Right ventricle myocardium superior (tissue), 1 donor: ENCODE results near the gene USP37. TPM values are rescaled to one million over a fixed set of nuclear protein-coding genes. Genes with fewer than 3 reads are reported as not detected.

Experiments
- ATAC-seq: fragments of 200-7000 bp; cut with Tn5 transposase; one replicate; pipeline ENCODE4 v1.9.1; 2020; ENCODE audit warnings: mild to moderate bottlenecking; ENCODE audit not compliant: poor library complexity
- DNase-seq: peaks from one replicate; pipeline ENCODE4 v3.0.0-alpha.2; 2020
- intact Hi-C: fragments of 100-400 bp; cut with DNase I; formaldehyde crosslinking; loops from one replicate; pipeline ENCODE4 v1.11.2; 2022
- total RNA-seq: library from RNA; stranded (reverse); fragmentation: NEBNext Ultra II Directional; extraction: Animal tissue kit (Norgen Biotek cat#: 25700); gene quantifications from one replicate; pipeline ENCODE4 v1.2.1, GENCODE V29; 2021
- donor health status: DM: no; HTN: yes; CAD: no; lungs with severe emphysema.

USP37 gene
- total RNA-seq, 1 donor from 2014 or later, result 5.9 TPM

GRCh38 chr2:218419630-218420216 lies 148.4 kb downstream of the USP37 start:
- DNase-seq (no peak), ATAC-seq (no peak)
- intact Hi-C loops, result no loop called here

DNA sequence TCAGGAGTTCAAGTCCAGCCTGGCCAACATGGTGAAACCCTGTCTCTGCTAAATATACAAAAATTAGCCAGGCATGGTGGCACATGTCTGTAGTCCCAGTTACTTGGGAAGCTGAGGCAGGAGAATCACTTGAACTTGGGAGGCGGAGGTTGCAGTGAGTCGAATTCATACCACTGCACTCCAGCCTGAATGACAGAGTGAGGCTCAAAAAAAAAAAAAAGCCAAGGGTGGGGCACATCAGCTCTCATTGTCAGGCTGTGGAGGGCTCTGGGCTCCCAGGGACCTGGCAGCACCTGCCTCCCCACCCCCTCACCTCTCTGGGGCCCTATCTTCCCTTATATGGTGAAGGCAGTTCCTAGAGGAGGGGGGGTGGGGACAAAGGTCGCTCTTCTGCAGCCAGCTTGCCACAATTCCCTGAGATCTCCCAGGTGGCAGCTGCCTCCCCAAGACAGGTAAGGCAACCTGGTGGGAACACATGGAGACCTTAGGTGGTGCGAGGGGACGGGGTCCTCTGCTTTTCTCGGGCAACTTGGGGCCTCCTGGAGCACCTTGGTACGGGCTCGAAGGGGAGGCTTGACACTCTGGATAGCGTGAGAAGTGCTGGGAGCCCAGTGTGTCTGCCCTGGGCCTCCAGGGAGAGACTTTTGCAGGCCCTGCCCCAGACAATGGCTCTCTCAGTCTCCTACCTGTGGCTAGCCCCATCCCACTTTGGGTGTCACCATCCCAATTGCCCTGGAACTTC lies 149.3 kb downstream of the USP37 start, which contains the start of gene VIL1:
TSS of gene VIL1 (plus strand) at position 407 of the 742 bp plus-strand sequence. CDS start 4,656 bp downstream, outside the sequence.
- DNase-seq (no peak), ATAC-seq (no peak)
- intact Hi-C loops, result no loop called here

DNA sequence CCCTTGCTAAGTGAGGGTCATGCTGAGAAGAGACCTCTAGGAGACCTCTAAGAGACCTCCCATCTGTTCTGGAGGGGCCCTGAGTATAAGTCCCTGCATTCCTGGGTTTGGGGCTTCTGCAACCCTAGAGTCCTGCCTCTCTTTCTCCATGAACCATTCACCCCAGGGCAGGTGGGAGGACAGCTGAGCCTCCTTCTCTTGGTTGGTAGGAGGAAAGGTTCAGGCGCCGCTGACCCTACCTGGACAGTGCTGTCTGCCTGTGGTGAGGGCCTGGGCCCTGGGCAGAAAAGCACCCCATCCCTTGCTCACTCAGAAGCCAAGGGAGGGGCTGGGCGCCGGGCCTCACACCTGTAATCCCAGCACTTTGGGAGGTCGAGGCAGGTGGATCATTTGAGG lies 149.8 kb downstream of the USP37 start:
- no peak for ATAC-seq
- intact Hi-C loops, result no loop called here

DNA sequence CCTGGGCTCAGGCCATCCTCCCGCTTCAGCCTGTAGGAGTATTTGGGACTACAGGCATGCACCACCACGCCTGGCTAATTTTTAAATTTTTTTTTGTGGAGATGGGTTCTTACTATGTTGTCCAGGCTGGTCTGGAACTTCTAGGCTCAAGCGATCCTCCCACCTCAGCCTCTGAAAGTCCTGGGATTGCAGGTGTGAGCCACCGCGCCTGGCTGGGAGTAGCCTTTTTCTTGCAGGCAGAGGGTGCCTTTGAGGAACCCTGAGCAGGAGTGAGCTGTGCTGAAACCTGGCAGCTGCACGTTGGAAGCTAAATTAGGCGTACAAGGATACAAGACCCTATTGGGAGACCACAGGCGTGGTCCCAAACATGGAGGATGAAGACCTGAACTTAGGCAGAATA lies 160.4 kb downstream of the USP37 start:
- DNase-seq, result no peak
- no peak for ATAC-seq
- intact Hi-C loops, result loop anchor here (2.0 to 10.0 kb wide), 3 partner anchors 60 to 237 kb away; no protein-coding TSS in a partner anchor

More for the DNA sequence above, 149.8 kb downstream of the USP37 start:
- DNase-seq, result no peak

GRCh38 chr2:218406949-218407618 lies 161.1 kb downstream of the USP37 start:
- peak; percentile 87 for DNase-seq
- ATAC-seq, result peak; percentile 25
- intact Hi-C loops, result loop anchor here (2.0 to 10.0 kb wide), 3 partner anchors 60 to 238 kb away; no protein-coding TSS in a partner anchor

DNA sequence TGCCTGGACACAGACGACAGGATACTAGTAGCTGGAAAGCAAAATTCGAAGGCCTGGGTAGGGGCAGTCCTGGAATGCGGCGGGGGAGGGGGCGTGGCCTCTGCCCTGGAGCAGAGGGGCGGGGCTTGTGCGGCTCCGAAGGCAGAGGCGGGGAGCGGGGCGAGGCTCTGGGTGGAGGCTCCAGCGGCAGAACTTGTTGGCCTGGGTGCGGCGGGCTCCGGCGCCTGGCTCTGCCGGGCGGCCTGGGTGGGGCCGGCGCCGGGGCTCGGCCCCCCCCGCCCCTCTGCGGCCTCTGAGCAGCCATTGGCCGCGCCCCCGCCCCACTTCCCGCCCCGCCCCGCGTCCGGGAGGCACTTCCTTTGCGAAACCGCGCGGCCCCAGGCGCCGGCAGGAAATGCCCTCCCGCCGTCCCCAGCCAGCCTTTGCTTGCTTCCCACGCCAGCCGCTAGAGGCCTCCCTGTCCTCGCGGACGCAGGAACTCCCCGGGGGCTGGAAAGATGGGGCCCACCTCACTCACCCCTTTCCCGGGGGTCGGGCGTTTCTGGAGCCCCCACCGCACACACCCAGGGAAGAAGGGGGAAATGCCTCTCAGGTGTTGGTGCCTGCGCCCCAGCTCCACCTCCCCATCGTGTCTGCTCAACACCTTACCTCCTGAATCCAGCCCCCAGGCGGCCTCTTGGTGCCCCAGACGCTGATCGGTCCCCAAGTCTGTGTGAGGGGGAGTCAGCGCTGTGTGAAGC lies 161.8 kb downstream of the USP37 start:
- peak; percentile 98 for DNase-seq
- intact Hi-C loops, result loop anchor here (2.0 to 10.0 kb wide), 3 partner anchors 61 to 238 kb away; no protein-coding TSS in a partner anchor

DNA sequence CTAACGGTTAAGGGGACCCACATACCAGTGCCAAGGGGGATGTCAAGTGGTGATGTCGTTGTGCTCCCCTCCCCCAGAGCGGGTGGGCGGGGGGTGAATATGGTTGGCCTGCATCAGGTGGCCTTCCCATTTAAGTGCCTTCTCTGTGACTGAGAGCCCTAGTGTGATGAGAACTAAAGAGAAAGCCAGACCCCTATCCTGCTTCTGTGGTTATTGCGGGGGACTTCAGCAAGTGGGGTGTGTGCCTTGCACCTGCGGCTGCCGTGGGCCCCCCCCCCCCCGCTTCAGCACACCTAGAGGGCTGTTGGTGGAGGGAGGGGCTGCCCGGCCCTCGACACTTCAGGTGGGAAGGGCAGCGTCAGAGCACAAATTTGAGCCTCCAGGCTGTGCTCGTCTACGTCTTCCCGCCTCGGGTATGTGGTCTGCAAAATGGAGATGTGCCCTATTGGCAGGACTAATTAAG lies 162.4 kb downstream of the USP37 start:
- ATAC-seq (peak; percentile 1), DNase-seq (peak; percentile 67)
- intact Hi-C loops, result loop anchor here (2.0 to 10.0 kb wide), 3 partner anchors 62 to 239 kb away; no protein-coding TSS in a partner anchor

More for the DNA sequence above, 161.8 kb downstream of the USP37 start:
- ATAC-seq, result peak; percentile 88

DNA sequence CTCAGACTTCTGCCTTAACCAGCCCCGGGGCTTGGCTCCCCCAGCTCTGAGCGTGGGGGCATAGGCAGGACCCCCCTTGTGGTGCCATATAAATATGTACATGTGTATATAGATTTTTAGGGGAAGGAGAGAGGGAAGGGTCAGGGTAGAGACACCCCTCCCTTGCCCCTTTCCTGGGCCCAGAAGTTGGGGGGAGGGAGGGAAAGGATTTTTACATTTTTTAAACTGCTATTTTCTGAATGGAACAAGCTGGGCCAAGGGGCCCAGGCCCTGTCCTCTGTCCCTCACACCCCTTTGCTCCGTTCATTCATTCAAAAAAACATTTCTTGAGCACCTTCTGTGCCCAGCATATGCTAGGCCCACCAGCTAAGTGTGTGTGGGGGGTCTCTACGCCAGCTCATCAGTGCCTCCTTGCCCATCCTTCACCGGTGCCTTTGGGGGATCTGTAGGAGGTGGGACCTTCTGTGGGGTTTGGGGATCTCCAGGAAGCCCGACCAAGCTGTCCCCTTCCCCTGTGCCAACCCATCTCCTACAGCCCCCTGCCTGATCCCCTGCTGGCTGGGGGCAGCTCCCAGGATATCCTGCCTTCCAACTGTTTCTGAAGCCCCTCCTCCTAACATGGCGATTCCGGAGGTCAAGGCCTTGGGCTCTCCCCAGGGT lies 162.9 kb downstream of the USP37 start:
- DNase-seq (no peak), ATAC-seq (no peak)
- intact Hi-C loops, result loop anchor here (5.0 to 10.0 kb wide), 2 partner anchors 62 to 240 kb away; no protein-coding TSS in a partner anchor

GRCh38 chr2:218404351-218405085 lies 163.6 kb downstream of the USP37 start:
- intact Hi-C loops, result loop anchor here (5.0 to 10.0 kb wide), 2 partner anchors 63 to 240 kb away; no protein-coding TSS in a partner anchor

GRCh38 chr2:218403810-218404209 lies 164.3 kb downstream of the USP37 start:
- no peak for ATAC-seq
- intact Hi-C loops, result loop anchor here (10.0 kb wide), 1 partner anchor 241 kb away; no protein-coding TSS in a partner anchor

More at GRCh38 chr2:218404351-218405085, 163.6 kb downstream of the USP37 start:
- ATAC-seq, result no peak
- DNase-seq, result no peak

GRCh38 chr2:218402911-218403411 lies 165.2 kb downstream of the USP37 start:
- no peak for DNase-seq
- ATAC-seq, result no peak
- intact Hi-C loops, result loop anchor here (10.0 kb wide), 1 partner anchor 242 kb away; no protein-coding TSS in a partner anchor

More at GRCh38 chr2:218403810-218404209, 164.3 kb downstream of the USP37 start:
- no peak for DNase-seq

DNA sequence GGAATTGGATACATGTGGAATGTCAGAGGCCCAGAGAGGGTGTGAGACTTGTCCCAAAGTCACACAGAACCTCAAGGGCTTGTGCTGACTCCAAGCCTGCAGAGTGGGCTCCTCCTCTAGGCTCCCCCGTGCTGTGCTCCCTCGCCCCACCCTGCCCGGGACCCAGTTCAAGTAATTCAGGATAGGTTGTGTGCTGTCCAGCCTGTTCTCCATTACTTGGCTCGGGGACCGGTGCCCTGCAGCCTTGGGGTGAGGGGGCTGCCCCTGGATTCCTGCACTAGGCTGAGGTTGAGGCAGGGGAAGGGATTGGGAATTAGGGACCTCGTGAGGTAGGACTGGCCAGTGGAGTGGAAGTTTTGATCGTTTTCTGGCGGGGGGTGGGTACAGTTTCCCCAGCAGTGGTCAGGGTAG lies 165.7 kb downstream of the USP37 start:
- DNase-seq (no peak), ATAC-seq (no peak)
- intact Hi-C loops, result loop anchor here (10.0 kb wide), 1 partner anchor 242 kb away; no protein-coding TSS in a partner anchor

DNA sequence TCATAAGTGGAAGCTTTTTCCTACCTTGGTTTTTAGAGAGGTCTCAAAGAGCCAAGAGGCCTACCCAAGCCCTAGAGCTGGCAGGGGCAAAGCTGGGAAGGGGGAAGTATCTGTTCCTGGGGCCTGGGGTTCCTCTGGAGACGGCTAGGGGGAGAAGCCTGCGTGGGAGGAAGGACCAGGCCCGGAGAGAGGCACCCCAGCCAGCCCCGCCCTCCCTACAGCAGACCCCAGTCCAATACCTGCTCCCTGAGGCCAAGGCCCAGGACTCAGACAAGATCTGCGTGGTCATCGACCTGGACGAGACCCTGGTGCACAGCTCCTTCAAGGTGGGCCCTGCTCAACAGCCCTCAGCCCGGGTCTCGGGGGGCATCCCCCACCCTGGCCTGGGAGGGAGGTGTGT lies 166.3 kb downstream of the USP37 start:
- intact Hi-C loops, result loop anchor here (10.0 kb wide), 1 partner anchor 243 kb away; no protein-coding TSS in a partner anchor
- DNase-seq, result peak; percentile 46

DNA sequence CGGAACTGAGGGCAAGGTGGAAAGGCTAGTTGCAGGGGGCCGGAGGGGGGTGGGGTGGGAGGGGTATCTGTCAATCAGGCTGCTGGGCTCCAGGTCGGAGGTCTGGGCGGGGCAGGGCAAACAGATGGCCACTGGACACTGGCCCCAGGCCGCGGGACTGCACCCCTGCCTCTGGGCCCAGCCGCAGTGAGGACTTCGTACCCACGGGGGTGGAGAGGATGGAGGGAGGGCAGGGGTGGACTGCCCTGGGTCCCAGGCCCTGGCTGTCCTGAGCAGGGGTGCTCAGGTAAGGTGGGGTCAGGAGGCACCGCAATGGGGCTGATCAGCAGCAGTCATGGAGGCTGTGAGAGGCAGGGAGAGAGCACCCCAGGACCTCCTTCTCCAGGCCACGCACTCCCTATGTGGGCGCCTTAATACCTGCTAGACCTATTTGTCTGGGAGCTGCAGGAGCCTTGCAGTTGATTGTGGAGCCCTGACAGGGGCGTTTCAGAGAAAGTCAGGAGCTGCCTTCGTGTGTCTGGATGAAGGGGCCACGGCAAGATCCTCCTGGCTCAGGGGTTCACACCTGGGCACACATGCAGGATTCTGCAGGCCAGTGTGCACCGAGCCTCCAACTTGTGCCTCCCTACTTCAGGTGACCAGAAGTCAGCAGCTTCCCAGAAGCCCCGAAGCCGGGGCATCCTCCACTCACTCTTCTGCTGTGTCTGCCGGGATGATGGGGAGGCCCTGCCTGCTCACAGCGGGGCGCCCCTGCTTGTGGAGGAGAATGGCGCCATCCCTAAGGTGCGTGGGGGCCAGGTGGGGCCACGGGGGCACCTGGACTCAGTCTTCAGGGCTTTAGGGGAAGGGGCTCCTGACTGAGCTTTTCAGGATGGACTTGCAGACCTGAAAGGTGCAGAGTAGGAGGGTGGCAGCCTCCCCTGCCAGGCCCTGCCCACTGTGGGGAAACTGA lies 166.9 kb downstream of the USP37 start:
- DNase-seq, result peak; percentile 58
- intact Hi-C loops, result loop anchor here (10.0 kb wide), 1 partner anchor 244 kb away; no protein-coding TSS in a partner anchor
- ATAC-seq, result no peak

More for the DNA sequence above, 166.3 kb downstream of the USP37 start:
- no peak for ATAC-seq
